Measurements from ENCODE around the gene AQP1. TPM values are rescaled to one million over a fixed set of nuclear protein-coding genes. Genes with fewer than 3 reads are reported as not detected.

Gene AQP1
- total RNA-seq, 1 experiment from 2014 or later: 1.2 TPM

GRCh38 chr7:30877015-30877769, 34.5 kb upstream of the AQP1 start:
- Histone ChIP-seq H3K9me3 (ENCODE audit: low read length) (no peaks in the 10 kb centered on the region), H3K9ac (ENCODE audit: low read length) (no peak overlapping the region), H3K4me2 (ENCODE audit: low read length) (no peak overlapping the region), H3K4me1 (ENCODE audit: insufficient read depth, low read length) (no peaks in the 10 kb centered on the region), H3K27me3 (ENCODE audit: low read length) (no peaks in the 10 kb centered on the region), H3F3A (ENCODE audit: low read length, unreplicated experiment) (no peaks in the 10 kb centered on the region), H3K27ac (ENCODE audit: low read length) (no peak overlapping the region), H4K20me1 (ENCODE audit: low read length) (no peaks in the 10 kb centered on the region), H2AFZ (ENCODE audit: low read length) (no peak overlapping the region), H3K36me3 (ENCODE audit: low read depth, low read length) (no peaks in the 10 kb centered on the region), H3K9me2 (replicated peaks; ENCODE audit: low read length) (no peaks in the 10 kb centered on the region), H3K4me3 (ENCODE audit: low read length) (no peak overlapping the region), H3K79me2 (ENCODE audit: low read length) (no peaks in the 10 kb centered on the region)
- intact Hi-C loops (cut with micrococcal nuclease): no loop called here
- ATAC-seq: no peak
- TF ChIP-seq EZH2phosphoT487 (IDR thresholded peaks at IDR 0.05; ENCODE audit: borderline replicate concordance, low read length) (no peak), EZH2 (IDR thresholded peaks at IDR 0.05; ENCODE audit: low read length, unreplicated experiment) (no peak), CTCF (conservative IDR thresholded peaks at IDR 0.05; ENCODE audit: low read depth, low read length) (no peak)
- no TSS peak for BruUV-seq (replicated peaks)
- POLR2A ChIA-PET (ENCODE audit: unreplicated experiment): no interaction called here
- CTCF ChIA-PET: interaction anchor here (0.6 kb wide), 1 partner anchor 23 kb away, joined by 4 read pairs; no protein-coding TSS in a partner anchor
- no peak for DNase-seq

- BruUV-seq (replicated peaks): no TSS peak
- no peaks in the 10 kb centered on the region for H3K4me1 ChIP-seq (ENCODE audit: insufficient read depth, low read length)
- no peaks in the 10 kb centered on the region for H3K9me2 ChIP-seq (replicated peaks; ENCODE audit: low read length)
- CTCF ChIA-PET: no interaction called here
- no peaks in the 10 kb centered on the region for H3F3A ChIP-seq (ENCODE audit: low read length, unreplicated experiment)
- no peaks in the 10 kb centered on the region for H3K9me3 ChIP-seq (ENCODE audit: low read length)
- TF ChIP-seq CTCF (conservative IDR thresholded peaks at IDR 0.05; ENCODE audit: low read depth, low read length): no peak
- no peak for TF ChIP-seq EZH2phosphoT487 (IDR thresholded peaks at IDR 0.05; ENCODE audit: borderline replicate concordance, low read length)
- TF ChIP-seq EZH2 (IDR thresholded peaks at IDR 0.05; ENCODE audit: low read length, unreplicated experiment): no peak
- H4K20me1 ChIP-seq (ENCODE audit: low read length): no peaks in the 10 kb centered on the region
- no peak overlapping the region for H3K27ac ChIP-seq (ENCODE audit: low read length)
- H3K79me2 ChIP-seq (ENCODE audit: low read length): no peaks in the 10 kb centered on the region
- no peak for DNase-seq
- H3K9ac ChIP-seq (ENCODE audit: low read length): no peak overlapping the region
- intact Hi-C loops (cut with micrococcal nuclease): no loop called here
- ATAC-seq: no peak
- POLR2A ChIA-PET (ENCODE audit: unreplicated experiment): no interaction called here
- H3K4me2 ChIP-seq (ENCODE audit: low read length): no peak overlapping the region
- H3K27me3 ChIP-seq (ENCODE audit: low read length): no peaks in the 10 kb centered on the region
- H2AFZ ChIP-seq (ENCODE audit: low read length): no peak overlapping the region
- no peaks in the 10 kb centered on the region for H3K36me3 ChIP-seq (ENCODE audit: low read depth, low read length)
- no peak overlapping the region for H3K4me3 ChIP-seq (ENCODE audit: low read length)
Measured at GRCh38 chr7:30877993-30878392, 33.7 kb upstream of the AQP1 start.

Data from PC-3 (cell line).